Embryonic facial prominence (tissue), 1 donor: ENCODE data around the gene KRT33B.

ENCODE experiments used
- DNase-seq: peaks from one replicate; pipeline ENCODE4 v3.0.0-alpha.2; 2016; ENCODE audit errors: extremely low spot score

The KRT33B gene

GRCh38 chr17:41325126-41325525, 44.5 kb downstream of the KRT33B start:
- DNase-seq: no peak

GRCh38 chr17:41324180-41325075, 45.2 kb downstream of the KRT33B start:
- DNase-seq: no peak

- DNase-seq: no peak
These were observed 46.4 kb downstream of the KRT33B start for GRCh38 chr17:41322903-41323895.

GRCh38 chr17:41322094-41322902, 47.3 kb downstream of the KRT33B start:
- DNase-seq: peak; percentile 53

GRCh38 chr17:41318231-41318630, 51.4 kb downstream of the KRT33B start:
- DNase-seq: no peak

- no peak for DNase-seq
These were observed 53.7 kb downstream of the KRT33B start for GRCh38 chr17:41315814-41316445.

- DNase-seq: no peak
These were observed 54.3 kb downstream of the KRT33B start, which contains the start of gene KRTAP17-1 for GRCh38 chr17:41315204-41315794. TSS of gene KRTAP17-1 (minus strand) at chr17:41315710. CDS start at chr17:41315650, 60 bp downstream.
